Panc1 (cell line): ENCODE measurements around the gene LMNB1. TPM values are rescaled to one million over a fixed set of nuclear protein-coding genes. Genes with fewer than 3 reads are reported as not detected.

Source experiments
- ATAC-seq: fragments of 200-7000 bp; cut with Tn5 transposase; 2 replicates; pipeline ENCODE4 v1.9.1; 2020; ENCODE audit warnings: mild to moderate bottlenecking, moderate library complexity
- BruUV-seq: library from RNA; stranded (reverse); fragments of 400-500 nt; replicated peaks from 2 replicates; lab custom pipeline; 2021; lab: Mats Ljungman, UMichigan
- CTCF ChIA-PET: fragments of 300-600 bp; sonication (Branson Sonifier 250); formaldehyde crosslinking; loops from one replicate; lab custom pipeline; 2022; ENCODE audit warnings: antibody characterized with exemption; lab: Charles Lee
- POLR2A ChIA-PET: fragments of 300-600 bp; sonication (Branson Sonifier 250); formaldehyde crosslinking; loops from one replicate; lab custom pipeline; 2022; ENCODE audit warnings: antibody characterized with exemption; lab: Charles Lee
- DNase-seq: peaks from one replicate; pipeline ENCODE4 v3.0.0-alpha.2; 2010; ENCODE audit warnings: low read depth, low spot score
- H3K27ac ChIP-seq: 2 replicates; pipeline ENCODE4 v1.5.1; 2011; ENCODE audit warnings: mild to moderate bottlenecking, low read length, inconsistent platforms
- H3K27me3 ChIP-seq: fragments of 200-500 bp; sonication (Bioruptor generic); 2 replicates; pipeline ENCODE4 v1.6.0; 2014; ENCODE audit warnings: low read length, inconsistent platforms; ENCODE audit not compliant: control insufficient read depth, insufficient read depth
- H3K36me3 ChIP-seq: fragments of 200-500 bp; sonication (Bioruptor generic); 2 replicates; pipeline ENCODE4 v1.5.1; 2014; ENCODE audit warnings: inconsistent platforms, mild to moderate bottlenecking, low read length, moderate library complexity; ENCODE audit not compliant: control insufficient read depth, insufficient read depth
- H3K4me1 ChIP-seq: 2 replicates; pipeline ENCODE4 v1.5.1; 2011; ENCODE audit warnings: inconsistent platforms, mild to moderate bottlenecking, low read length, moderate library complexity; ENCODE audit not compliant: control insufficient read depth, insufficient read depth
- H3K4me3 ChIP-seq, 2 experiments: 2 replicates each; pipeline ENCODE4 v1.5.1; 2011 to 2012; ENCODE audit warnings: low read depth in 2 of 2, low read length in 2 of 2, mild to moderate bottlenecking in 2 of 2, inconsistent platforms in 1 of 2, moderate library complexity in 1 of 2
- H3K9me3 ChIP-seq: fragments of 200-500 bp; sonication (Bioruptor generic); 2 replicates; pipeline ENCODE4 v1.5.1; 2014; ENCODE audit warnings: low read depth, mild to moderate bottlenecking, inconsistent platforms, low read length, moderate library complexity; ENCODE audit not compliant: control insufficient read depth, insufficient read depth
- POLR2AphosphoS5 ChIP-seq: IDR thresholded peaks from 2 replicates; pipeline ENCODE4 v1.6.1; 2012; ENCODE audit warnings: mild to moderate bottlenecking, low read depth, low read length, moderate library complexity
- SIN3A ChIP-seq: IDR thresholded peaks from 2 replicates; pipeline ENCODE4 v1.6.1; 2012; ENCODE audit warnings: low read depth, mild to moderate bottlenecking, low read length, moderate library complexity, borderline replicate concordance; ENCODE audit not compliant: insufficient read depth
- TCF7L2 ChIP-seq: IDR thresholded peaks from 2 replicates; pipeline ENCODE4 v1.6.1; 2011; ENCODE audit warnings: mild to moderate bottlenecking, low read depth, low read length, inconsistent platforms
- in situ Hi-C: cut with HindIII; loops from 2 replicates; pipeline ENCODE4 v1.10.0; 2016; ENCODE audit warnings: low sequenced_read_pairs, low pct_unique_long_range_greater_than_20kb
- intact Hi-C: fragments of 100-400 bp; cut with micrococcal nuclease; formaldehyde crosslinking; loops from one replicate; pipeline ENCODE4 v1.10.0; 2022; ENCODE audit not compliant: unreplicated experiment
- total RNA-seq: library from RNA; stranded (reverse); gene quantifications from one replicate; pipeline ENCODE4 v1.2.1, GENCODE V29; 2021; ENCODE audit not compliant: unreplicated experiment
- TF ChIP-seq, protein P1 (sequence below), 2 experiments: IDR thresholded peaks; 2 replicates each; pipeline ENCODE4 v1.6.1; 2011 to 2012; ENCODE audit warnings: low read depth in 2 of 2, control low read depth in 1 of 2, low read length in 1 of 2, mild to moderate bottlenecking in 1 of 2, moderate library complexity in 1 of 2; ENCODE audit not compliant: insufficient read depth in 1 of 2
- TF ChIP-seq, protein P2 (sequence below): fragments of 450-650 bp; IDR thresholded peaks from 2 replicates; pipeline ENCODE4 v1.5.1; 2017; ENCODE audit warnings: mild to moderate bottlenecking

The LMNB1 gene
- total RNA-seq, 1 experiment from 2014 or later, result 122 TPM

DNA sequence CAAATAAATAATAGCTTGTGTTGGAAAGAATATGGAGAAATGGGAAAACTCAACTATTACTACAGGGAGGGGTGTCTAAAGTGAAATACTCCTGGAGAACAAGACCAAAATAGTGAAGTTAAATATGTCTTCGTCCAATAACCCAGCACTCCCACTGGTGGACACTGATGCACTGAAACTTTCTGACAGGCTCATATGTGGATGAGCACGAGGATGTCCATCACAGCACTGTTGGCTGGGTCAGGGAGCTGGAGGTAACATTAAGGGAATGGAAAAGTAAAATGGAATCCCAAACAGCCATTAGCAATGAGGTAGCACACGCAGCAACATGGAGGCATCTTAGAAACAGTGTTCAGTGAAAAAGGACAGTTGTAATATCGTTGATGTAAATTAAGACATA, 86.5 kb downstream of the LMNB1 start:
- no peaks in the 10 kb centered on the region for H3K27me3 ChIP-seq
- CTCF ChIA-PET, result no interaction called here

DNA sequence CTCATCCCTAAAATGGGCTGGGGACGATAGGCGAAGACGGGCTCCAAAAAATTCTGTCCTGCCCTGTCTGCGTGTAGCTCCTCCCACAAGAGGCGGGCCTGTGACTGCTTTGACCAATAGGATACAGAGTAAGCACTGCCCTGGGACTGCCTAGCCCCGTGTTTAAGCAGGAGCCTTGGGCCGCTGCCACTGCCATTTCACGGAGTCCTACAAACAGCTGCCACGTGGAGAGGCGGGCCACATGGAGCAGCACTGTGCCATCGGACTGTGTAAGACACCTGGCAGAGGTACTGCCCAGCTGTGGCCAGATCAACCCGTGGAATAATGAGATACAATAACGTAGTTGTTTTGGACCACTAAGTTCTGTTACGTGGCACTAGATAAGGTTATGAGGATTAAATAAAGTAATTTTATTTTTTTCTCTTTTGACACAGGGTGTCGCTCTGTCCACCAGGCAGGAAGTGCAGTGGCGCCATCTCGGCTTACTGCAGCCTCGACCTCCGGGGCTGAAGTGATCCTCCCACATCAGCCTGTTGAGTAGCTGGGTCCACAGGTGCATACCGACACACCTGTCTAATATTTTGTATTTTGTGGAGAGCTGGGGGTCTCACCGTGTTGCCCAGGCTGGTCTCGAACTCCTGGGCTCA, 87.2 kb downstream of the LMNB1 start:
- POLR2A ChIA-PET, result no interaction called here
- ATAC-seq, result no peak
- CTCF ChIA-PET, result no interaction called here

More for the DNA sequence above, 86.5 kb downstream of the LMNB1 start:
- BruUV-seq, result no TSS peak
- Histone ChIP-seq H3K27ac (no peak overlapping the region), H3K4me3 (no peak overlapping the region), H3K9me3 (no peaks in the 10 kb centered on the region), H3K4me1 (no peaks in the 10 kb centered on the region), H3K36me3 (no peaks in the 10 kb centered on the region)
- in situ Hi-C loops, result no loop called here
- POLR2A ChIA-PET, result no interaction called here
- no peak for DNase-seq
- no peak for ATAC-seq
- TF ChIP-seq, protein P1, sequence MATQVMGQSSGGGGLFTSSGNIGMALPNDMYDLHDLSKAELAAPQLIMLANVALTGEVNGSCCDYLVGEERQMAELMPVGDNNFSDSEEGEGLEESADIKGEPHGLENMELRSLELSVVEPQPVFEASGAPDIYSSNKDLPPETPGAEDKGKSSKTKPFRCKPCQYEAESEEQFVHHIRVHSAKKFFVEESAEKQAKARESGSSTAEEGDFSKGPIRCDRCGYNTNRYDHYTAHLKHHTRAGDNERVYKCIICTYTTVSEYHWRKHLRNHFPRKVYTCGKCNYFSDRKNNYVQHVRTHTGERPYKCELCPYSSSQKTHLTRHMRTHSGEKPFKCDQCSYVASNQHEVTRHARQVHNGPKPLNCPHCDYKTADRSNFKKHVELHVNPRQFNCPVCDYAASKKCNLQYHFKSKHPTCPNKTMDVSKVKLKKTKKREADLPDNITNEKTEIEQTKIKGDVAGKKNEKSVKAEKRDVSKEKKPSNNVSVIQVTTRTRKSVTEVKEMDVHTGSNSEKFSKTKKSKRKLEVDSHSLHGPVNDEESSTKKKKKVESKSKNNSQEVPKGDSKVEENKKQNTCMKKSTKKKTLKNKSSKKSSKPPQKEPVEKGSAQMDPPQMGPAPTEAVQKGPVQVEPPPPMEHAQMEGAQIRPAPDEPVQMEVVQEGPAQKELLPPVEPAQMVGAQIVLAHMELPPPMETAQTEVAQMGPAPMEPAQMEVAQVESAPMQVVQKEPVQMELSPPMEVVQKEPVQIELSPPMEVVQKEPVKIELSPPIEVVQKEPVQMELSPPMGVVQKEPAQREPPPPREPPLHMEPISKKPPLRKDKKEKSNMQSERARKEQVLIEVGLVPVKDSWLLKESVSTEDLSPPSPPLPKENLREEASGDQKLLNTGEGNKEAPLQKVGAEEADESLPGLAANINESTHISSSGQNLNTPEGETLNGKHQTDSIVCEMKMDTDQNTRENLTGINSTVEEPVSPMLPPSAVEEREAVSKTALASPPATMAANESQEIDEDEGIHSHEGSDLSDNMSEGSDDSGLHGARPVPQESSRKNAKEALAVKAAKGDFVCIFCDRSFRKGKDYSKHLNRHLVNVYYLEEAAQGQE (IDR thresholded peaks at IDR 0.05; ENCODE audit: insufficient read depth in 1 of 2, low read depth in 2 of 2, low read length in 1 of 2), result no peak
- TF ChIP-seq TCF7L2 (no peak), POLR2AphosphoS5 (no peak), SIN3A (no peak)
- TF ChIP-seq, protein P2, sequence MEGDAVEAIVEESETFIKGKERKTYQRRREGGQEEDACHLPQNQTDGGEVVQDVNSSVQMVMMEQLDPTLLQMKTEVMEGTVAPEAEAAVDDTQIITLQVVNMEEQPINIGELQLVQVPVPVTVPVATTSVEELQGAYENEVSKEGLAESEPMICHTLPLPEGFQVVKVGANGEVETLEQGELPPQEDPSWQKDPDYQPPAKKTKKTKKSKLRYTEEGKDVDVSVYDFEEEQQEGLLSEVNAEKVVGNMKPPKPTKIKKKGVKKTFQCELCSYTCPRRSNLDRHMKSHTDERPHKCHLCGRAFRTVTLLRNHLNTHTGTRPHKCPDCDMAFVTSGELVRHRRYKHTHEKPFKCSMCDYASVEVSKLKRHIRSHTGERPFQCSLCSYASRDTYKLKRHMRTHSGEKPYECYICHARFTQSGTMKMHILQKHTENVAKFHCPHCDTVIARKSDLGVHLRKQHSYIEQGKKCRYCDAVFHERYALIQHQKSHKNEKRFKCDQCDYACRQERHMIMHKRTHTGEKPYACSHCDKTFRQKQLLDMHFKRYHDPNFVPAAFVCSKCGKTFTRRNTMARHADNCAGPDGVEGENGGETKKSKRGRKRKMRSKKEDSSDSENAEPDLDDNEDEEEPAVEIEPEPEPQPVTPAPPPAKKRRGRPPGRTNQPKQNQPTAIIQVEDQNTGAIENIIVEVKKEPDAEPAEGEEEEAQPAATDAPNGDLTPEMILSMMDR, result no peak
- intact Hi-C loops, result loop anchor here (10.0 kb wide), 1 partner anchor 451 kb away; no protein-coding TSS in a partner anchor

More for the DNA sequence above, 87.2 kb downstream of the LMNB1 start:
- intact Hi-C loops (loop anchor here (10.0 kb wide), 1 partner anchor 451 kb away; no protein-coding TSS in a partner anchor), in situ Hi-C loops (no loop called here)
- BruUV-seq, result no TSS peak
- Histone ChIP-seq H3K27ac (no peak overlapping the region), H3K4me3 (no peak overlapping the region), H3K36me3 (no peaks in the 10 kb centered on the region), H3K9me3 (no peaks in the 10 kb centered on the region), H3K4me1 (no peaks in the 10 kb centered on the region), H3K27me3 (no peaks in the 10 kb centered on the region)
- no peak for DNase-seq
- TF ChIP-seq TCF7L2 (no peak), SIN3A (no peak), POLR2AphosphoS5 (no peak)
- TF ChIP-seq, protein P2, result no peak
- TF ChIP-seq, protein P1 (IDR thresholded peaks at IDR 0.05; ENCODE audit: insufficient read depth in 1 of 2, low read depth in 2 of 2, low read length in 1 of 2), result no peak
